Parathyroid adenoma (tissue), 2 donors: ENCODE results near the gene DPY19L2.

Experiments used
- H2AFZ ChIP-seq: fragments of 300-600 bp; sonication (generic); one replicate; pipeline ENCODE4 v1.7.0; 2017; ENCODE audit warnings: antibody characterized with exemption, mild to moderate bottlenecking
- H3K27ac ChIP-seq: fragments of 300-600 bp; sonication (generic); one replicate; pipeline ENCODE4 v1.7.0; 2017
- H3K27me3 ChIP-seq: fragments of 300-600 bp; sonication (generic); one replicate; pipeline ENCODE4 v1.7.0; 2017; ENCODE audit warnings: low read length; ENCODE audit not compliant: control insufficient read depth, insufficient read depth
- H3K36me3 ChIP-seq: fragments of 300-600 bp; sonication (generic); one replicate; pipeline ENCODE4 v1.7.0; 2017; ENCODE audit warnings: low read length; ENCODE audit not compliant: control insufficient read depth, insufficient read depth
- H3K4me1 ChIP-seq: fragments of 300-600 bp; sonication (generic); one replicate; pipeline ENCODE4 v1.7.0; 2017; ENCODE audit warnings: control low read depth
- H3K4me2 ChIP-seq: fragments of 300-600 bp; sonication (generic); one replicate; pipeline ENCODE4 v1.7.0; 2017; ENCODE audit warnings: low read length
- H3K4me3 ChIP-seq: fragments of 300-600 bp; sonication (generic); one replicate; pipeline ENCODE4 v1.7.0; 2017; ENCODE audit warnings: low read depth, low read length
- H3K79me2 ChIP-seq: fragments of 300-600 bp; sonication (generic); one replicate; pipeline ENCODE4 v1.7.0; 2017; ENCODE audit warnings: control low read depth
- H3K9ac ChIP-seq: fragments of 300-600 bp; sonication (generic); one replicate; pipeline ENCODE4 v1.7.0; 2017; ENCODE audit warnings: mild to moderate bottlenecking
- H3K9me3 ChIP-seq: fragments of 300-600 bp; sonication (generic); one replicate; pipeline ENCODE4 v1.7.0; 2017; ENCODE audit warnings: low read length; ENCODE audit not compliant: control insufficient read depth
- CTCF ChIP-seq: fragments of 300-600 bp; sonication (generic); IDR thresholded peaks from one replicate; pipeline ENCODE4 v1.7.0; 2017; ENCODE audit warnings: antibody characterized with exemption, mild to moderate bottlenecking
- donor health status: primary hyperparathyroidism.

The DPY19L2 gene

GRCh38 chr12:63521706-63522105 lies 146.6 kb downstream of the DPY19L2 start:
- no peak overlapping the region for H3K27ac ChIP-seq
- H3K27me3 ChIP-seq, result no peaks in the 10 kb centered on the region

More at GRCh38 chr12:63521706-63522105, 146.6 kb downstream of the DPY19L2 start:
- Histone ChIP-seq H3K4me2 (no peak overlapping the region), H3K4me3 (no peak overlapping the region), H3K36me3 (no peaks in the 10 kb centered on the region), H3K4me1 (no peaks in the 10 kb centered on the region), H3K79me2 (no peaks in the 10 kb centered on the region), H3K9ac (no peak overlapping the region), H2AFZ (no peak overlapping the region), H3K9me3 (no peaks in the 10 kb centered on the region)
- TF ChIP-seq CTCF, result no peak
